Loucy (cell line): Measurements from ENCODE around the gene CLN5.

Source experiments
- H2AFZ ChIP-seq: fragments of 200-600 bp; sonication (generic); 2 replicates; pipeline ENCODE4 v1.6.0; 2016; ENCODE audit warnings: antibody characterized with exemption, mild to moderate bottlenecking, low read length, moderate library complexity
- H3F3A ChIP-seq: fragments of 200-600 bp; 2 replicates; pipeline ENCODE4 v1.6.0; 2016; ENCODE audit warnings: antibody characterized with exemption, low read depth, mild to moderate bottlenecking
- H3K27me3 ChIP-seq: fragments of 200-600 bp; sonication (generic); 2 replicates; pipeline ENCODE4 v1.6.1; 2014; ENCODE audit warnings: low read length, mild to moderate bottlenecking; ENCODE audit not compliant: insufficient read depth, poor library complexity, severe bottlenecking
- H3K36me3 ChIP-seq: fragments of 200-600 bp; sonication (generic); 2 replicates; pipeline ENCODE4 v1.6.1; 2016; ENCODE audit warnings: low read length; ENCODE audit not compliant: insufficient read depth
- H3K4me1 ChIP-seq: fragments of 200-600 bp; sonication (generic); 2 replicates; pipeline ENCODE4 v1.5.1; 2014; ENCODE audit warnings: low read length, mild to moderate bottlenecking; ENCODE audit not compliant: insufficient read depth, poor library complexity, severe bottlenecking
- H3K4me2 ChIP-seq: fragments of 200-600 bp; sonication (generic); 2 replicates; pipeline ENCODE4 v1.6.0; 2014; ENCODE audit warnings: antibody characterized with exemption, low read length, low read depth, mild to moderate bottlenecking; ENCODE audit not compliant: poor library complexity, severe bottlenecking
- H3K4me3 ChIP-seq: fragments of 200-600 bp; sonication (generic); 2 replicates; pipeline ENCODE4 v1.5.1; 2014; ENCODE audit warnings: low read length, mild to moderate bottlenecking, mixed read lengths; ENCODE audit not compliant: poor library complexity, severe bottlenecking
- H3K79me2 ChIP-seq: fragments of 200-600 bp; sonication (generic); 2 replicates; pipeline ENCODE4 v1.6.1; 2014; ENCODE audit warnings: low read length; ENCODE audit not compliant: insufficient read depth
- H3K9ac ChIP-seq: fragments of 200-600 bp; sonication (generic); 2 replicates; pipeline ENCODE4 v1.6.0; 2014; ENCODE audit warnings: mild to moderate bottlenecking, low read depth, low read length, moderate library complexity; ENCODE audit not compliant: poor library complexity, severe bottlenecking
- H3K9me2 ChIP-seq: fragments of 200-600 bp; sonication (generic); replicated peaks from 2 replicates; pipeline ENCODE4 v1.6.1; 2016; ENCODE audit warnings: low read depth, low read length, mixed read lengths
- H3K9me3 ChIP-seq: fragments of 200-600 bp; sonication (generic); 2 replicates; pipeline ENCODE4 v1.6.1; 2014; ENCODE audit warnings: mild to moderate bottlenecking, antibody characterized with exemption, low read length, low read depth; ENCODE audit not compliant: insufficient read depth
- H4K20me1 ChIP-seq: fragments of 200-600 bp; sonication (generic); 2 replicates; pipeline ENCODE4 v1.6.0; 2014; ENCODE audit warnings: antibody characterized with exemption, low read length, mild to moderate bottlenecking; ENCODE audit not compliant: insufficient read depth, poor library complexity, severe bottlenecking
- CTCF ChIP-seq: fragments of 200-600 bp; sonication (generic); conservative IDR thresholded peaks from 2 replicates; pipeline ENCODE4 v1.5.1; 2014; ENCODE audit warnings: mild to moderate bottlenecking, antibody characterized with exemption, low read length
- EZH2phosphoT487 ChIP-seq: fragments of 200-600 bp; IDR thresholded peaks from 2 replicates; pipeline ENCODE4 v1.6.1; 2018; ENCODE audit warnings: antibody characterized with exemption, mild to moderate bottlenecking, moderate library complexity, borderline replicate concordance

CLN5 gene

DNA sequence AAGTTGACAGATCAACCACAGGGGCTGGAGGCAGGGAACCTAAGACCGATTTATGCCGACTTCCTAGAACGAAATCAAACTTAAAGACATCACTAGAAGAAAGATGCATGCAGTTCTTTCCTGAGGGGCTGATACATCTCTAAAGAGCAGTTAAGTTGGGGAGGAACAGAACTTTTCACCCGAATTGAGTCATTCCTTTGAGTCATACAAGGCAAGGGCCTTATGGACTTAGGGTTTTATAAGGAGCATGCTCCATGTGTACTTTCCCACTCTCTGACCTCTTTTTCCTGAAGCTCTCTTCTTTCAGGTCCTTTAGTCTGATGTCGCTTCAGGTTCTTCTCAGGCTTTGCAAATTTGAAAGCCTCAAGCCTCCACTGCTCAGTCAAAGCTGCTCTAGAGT lies 43.0 kb downstream of the CLN5 start:
- Histone ChIP-seq H3K9me2 (no peaks in the 10 kb centered on the region), H3K9me3 (no peaks in the 10 kb centered on the region), H3K27me3 (no peaks in the 10 kb centered on the region), H3K4me1 (no peaks in the 10 kb centered on the region), H2AFZ (no peak overlapping the region), H3K4me2 (no peak overlapping the region), H3K9ac (no peak overlapping the region), H3K4me3 (no peak overlapping the region), H3K36me3 (no peaks in the 10 kb centered on the region), H4K20me1 (no peaks in the 10 kb centered on the region), H3K79me2 (no peaks in the 10 kb centered on the region), H3F3A (no peaks in the 10 kb centered on the region)
- TF ChIP-seq EZH2phosphoT487 (no peak), CTCF (no peak)

GRCh38 chr13:77036279-77036678 lies 44.4 kb downstream of the CLN5 start:
- H3K9me3 ChIP-seq, result no peaks in the 10 kb centered on the region

DNA sequence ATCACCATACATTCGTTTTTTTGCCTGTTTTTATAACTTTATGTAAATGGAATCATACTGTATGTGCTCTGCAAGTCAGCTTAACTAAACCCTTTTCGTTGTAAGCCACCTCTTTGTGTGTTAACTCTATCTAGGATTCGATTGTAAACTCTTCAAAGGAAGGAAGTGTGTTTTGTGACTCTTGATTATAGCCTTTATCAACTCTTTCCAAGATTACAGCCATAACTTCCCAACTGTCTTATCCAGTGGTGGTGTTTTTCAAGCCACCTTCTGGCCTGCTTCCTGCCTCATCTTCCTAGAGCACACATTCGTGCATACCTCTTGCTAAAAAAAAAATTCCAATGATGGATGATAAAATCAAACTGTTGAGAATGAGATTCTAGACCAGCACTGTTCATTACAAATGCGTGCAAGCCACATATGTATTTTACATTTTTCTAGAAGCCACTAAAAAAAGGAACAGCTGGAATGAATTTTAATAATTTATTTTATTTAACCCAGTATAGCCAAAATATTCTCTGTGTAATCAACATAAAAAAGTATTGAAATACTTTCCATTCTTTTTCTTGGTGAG lies 47.1 kb downstream of the CLN5 start:
- no peak overlapping the region for H3K4me2 ChIP-seq
- H4K20me1 ChIP-seq, result no peaks in the 10 kb centered on the region
- no peaks in the 10 kb centered on the region for H3K9me2 ChIP-seq
- no peaks in the 10 kb centered on the region for H3K9me3 ChIP-seq
- no peak overlapping the region for H2AFZ ChIP-seq
- no peaks in the 10 kb centered on the region for H3K27me3 ChIP-seq
- no peaks in the 10 kb centered on the region for H3F3A ChIP-seq
- H3K4me3 ChIP-seq, result no peak overlapping the region
- H3K9ac ChIP-seq, result no peak overlapping the region
- no peaks in the 10 kb centered on the region for H3K36me3 ChIP-seq
- no peaks in the 10 kb centered on the region for H3K4me1 ChIP-seq
- H3K79me2 ChIP-seq, result no peaks in the 10 kb centered on the region
- TF ChIP-seq EZH2phosphoT487 (no peak), CTCF (no peak)

More at GRCh38 chr13:77036279-77036678, 44.4 kb downstream of the CLN5 start:
- no peak for TF ChIP-seq CTCF
- TF ChIP-seq EZH2phosphoT487, result no peak
- H3K36me3 ChIP-seq, result no peaks in the 10 kb centered on the region
- no peaks in the 10 kb centered on the region for H3K79me2 ChIP-seq
- H3K4me3 ChIP-seq, result no peak overlapping the region
- H3K4me2 ChIP-seq, result no peak overlapping the region
- H3K27me3 ChIP-seq, result no peaks in the 10 kb centered on the region
- no peaks in the 10 kb centered on the region for H4K20me1 ChIP-seq
- no peak overlapping the region for H2AFZ ChIP-seq
- no peaks in the 10 kb centered on the region for H3K4me1 ChIP-seq
- no peaks in the 10 kb centered on the region for H3F3A ChIP-seq
- no peak overlapping the region for H3K9ac ChIP-seq
- no peaks in the 10 kb centered on the region for H3K9me2 ChIP-seq
